Right atrium auricular region (tissue), 2 donors: ENCODE measurements around the gene ARHGEF25. TPM values are rescaled to one million over a fixed set of nuclear protein-coding genes. Genes with fewer than 3 reads are reported as not detected.
"Not testable (repeated sequence)": the region's sequence is repeated elsewhere in the genome, so short reads cannot be mapped to it uniquely, and the experiment has no call there.

ENCODE experiments used
- DNase-seq: peaks from one replicate; pipeline ENCODE4 v3.0.0-alpha.2; 2019; ENCODE audit warnings: low spot score
- H3K27ac ChIP-seq, 2 donors: fragments of 200-600 bp; sonication (generic); 1 replicate in 1 of 2; 2 replicates in 1 of 2; pipeline ENCODE4 v1.5.1; 2016 to 2019
- H3K27me3 ChIP-seq, 2 donors: fragments of 200-600 bp; sonication (generic); one replicate each; pipeline versions ENCODE4 v1.5.1 to v1.6.0; 2017 to 2019
- H3K36me3 ChIP-seq: fragments of 200-600 bp; sonication (generic); one replicate; pipeline ENCODE4 v1.5.1; 2016
- H3K4me1 ChIP-seq, 2 donors: fragments of 200-600 bp; sonication (generic); one replicate each; pipeline versions ENCODE4 v1.5.1 to v1.6.0; 2017 to 2019
- H3K4me3 ChIP-seq, 2 donors: fragments of 200-600 bp; sonication (generic); 1 replicate in 1 of 2; 2 replicates in 1 of 2; pipeline ENCODE4 v1.5.1; 2017 to 2019; ENCODE audit warnings: mild to moderate bottlenecking in 1 of 2, moderate library complexity in 1 of 2
- H3K9me3 ChIP-seq, 2 donors: fragments of 200-600 bp; sonication (generic); one replicate each; pipeline ENCODE4 v1.5.1; 2019
- total RNA-seq, 2 donors: library from RNA; depleted of rRNA; stranded (reverse); fragments of >200 nt; gene quantifications; one replicate each; pipeline ENCODE4 v1.1.0, GENCODE V29; 2016
- TF ChIP-seq, protein P1 (sequence below), 2 donors: fragments of 200-600 bp; sonication (generic); IDR thresholded peaks; one replicate each; pipeline ENCODE4 v1.5.1; 2019; ENCODE audit warnings: antibody characterized with exemption in 2 of 2

Gene ARHGEF25
- total RNA-seq, 2 donors from 2014 or later, result 7.4 to 11.0 TPM

DNA sequence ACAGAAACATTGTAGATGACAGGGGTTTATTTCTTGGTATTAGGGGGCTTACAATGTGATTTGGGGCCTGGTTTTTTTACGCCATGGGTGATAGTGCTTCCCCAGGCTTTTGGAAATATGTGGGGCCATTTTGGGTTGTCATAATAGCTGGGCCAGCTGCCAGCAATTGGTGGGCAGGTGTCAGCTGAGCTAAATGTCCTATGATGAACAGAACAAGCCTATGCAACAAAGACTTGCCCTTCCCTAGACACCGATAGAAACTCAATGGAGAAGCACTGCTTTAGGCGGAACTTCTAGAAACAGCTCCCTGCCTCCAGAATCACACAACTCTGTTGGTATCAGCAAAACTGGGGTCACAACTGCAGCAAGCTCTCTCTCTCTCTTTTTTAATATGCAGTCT is 26.9 kb downstream of the ARHGEF25 start:
- H3K9me3 ChIP-seq, result no peaks in the 10 kb centered on the region
- H3K4me1 ChIP-seq, result peaks cover 0 to 4% of the 10 kb centered on the region in 2 donors
- no peaks in the 10 kb centered on the region for H3K27me3 ChIP-seq
- TF ChIP-seq, protein P1, sequence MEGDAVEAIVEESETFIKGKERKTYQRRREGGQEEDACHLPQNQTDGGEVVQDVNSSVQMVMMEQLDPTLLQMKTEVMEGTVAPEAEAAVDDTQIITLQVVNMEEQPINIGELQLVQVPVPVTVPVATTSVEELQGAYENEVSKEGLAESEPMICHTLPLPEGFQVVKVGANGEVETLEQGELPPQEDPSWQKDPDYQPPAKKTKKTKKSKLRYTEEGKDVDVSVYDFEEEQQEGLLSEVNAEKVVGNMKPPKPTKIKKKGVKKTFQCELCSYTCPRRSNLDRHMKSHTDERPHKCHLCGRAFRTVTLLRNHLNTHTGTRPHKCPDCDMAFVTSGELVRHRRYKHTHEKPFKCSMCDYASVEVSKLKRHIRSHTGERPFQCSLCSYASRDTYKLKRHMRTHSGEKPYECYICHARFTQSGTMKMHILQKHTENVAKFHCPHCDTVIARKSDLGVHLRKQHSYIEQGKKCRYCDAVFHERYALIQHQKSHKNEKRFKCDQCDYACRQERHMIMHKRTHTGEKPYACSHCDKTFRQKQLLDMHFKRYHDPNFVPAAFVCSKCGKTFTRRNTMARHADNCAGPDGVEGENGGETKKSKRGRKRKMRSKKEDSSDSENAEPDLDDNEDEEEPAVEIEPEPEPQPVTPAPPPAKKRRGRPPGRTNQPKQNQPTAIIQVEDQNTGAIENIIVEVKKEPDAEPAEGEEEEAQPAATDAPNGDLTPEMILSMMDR (IDR thresholded peaks at IDR 0.05), result no peak
- no peaks in the 10 kb centered on the region for H3K36me3 ChIP-seq
- no peak for DNase-seq
- no peak overlapping the region for H3K27ac ChIP-seq
- no peak overlapping the region for H3K4me3 ChIP-seq

DNA sequence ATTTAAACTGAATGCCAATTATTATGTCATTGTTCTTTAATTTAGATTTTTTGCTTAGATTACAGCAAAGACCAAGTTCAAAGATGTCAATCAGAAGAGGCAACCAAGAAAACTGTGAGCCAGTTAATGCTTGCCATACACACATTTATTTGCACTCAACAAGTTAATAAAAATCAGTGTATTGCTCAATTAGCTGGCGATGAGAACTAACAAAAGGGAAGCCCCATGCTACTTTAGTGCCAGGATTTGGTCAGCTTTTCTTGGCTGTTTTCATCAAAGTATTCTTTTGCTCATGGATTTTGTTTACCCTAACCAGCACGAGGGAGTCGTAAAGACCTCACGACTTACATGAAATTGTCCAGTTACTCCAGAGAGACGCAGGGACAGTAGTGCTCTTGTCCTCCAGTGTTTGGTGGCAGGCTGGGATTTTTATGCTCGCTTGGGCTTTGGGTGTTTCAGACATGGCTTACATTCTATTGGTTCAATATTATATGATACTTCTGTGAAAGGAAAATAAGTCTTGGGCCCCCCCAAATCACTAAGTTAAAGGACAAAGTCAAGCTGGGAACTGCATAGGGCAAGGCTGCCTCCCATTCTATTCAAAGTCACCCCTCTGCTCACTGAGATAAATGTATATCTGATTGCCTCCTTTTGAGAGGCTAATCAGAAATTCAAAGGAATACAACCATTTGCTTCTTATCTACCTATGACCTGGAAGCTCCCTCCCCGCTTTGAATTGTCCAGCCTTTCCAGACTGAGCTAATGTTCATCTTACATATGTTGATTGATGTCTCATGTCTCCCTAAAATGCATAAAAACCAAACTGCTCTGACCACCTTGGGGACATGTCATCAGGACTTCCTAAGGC is 29.2 kb downstream of the ARHGEF25 start:
- H3K4me1 ChIP-seq, result no peaks in the 10 kb centered on the region
- H3K9me3 ChIP-seq, result peaks cover 0 to 5% of the 10 kb centered on the region in 2 donors
- DNase-seq, result no peak
- no peaks in the 10 kb centered on the region for H3K27me3 ChIP-seq
- H3K4me3 ChIP-seq, result no peak overlapping the region
- H3K36me3 ChIP-seq, result no peaks in the 10 kb centered on the region
- TF ChIP-seq, protein P1 (IDR thresholded peaks at IDR 0.05), result no peak
- H3K27ac ChIP-seq, result no peak overlapping the region

DNA sequence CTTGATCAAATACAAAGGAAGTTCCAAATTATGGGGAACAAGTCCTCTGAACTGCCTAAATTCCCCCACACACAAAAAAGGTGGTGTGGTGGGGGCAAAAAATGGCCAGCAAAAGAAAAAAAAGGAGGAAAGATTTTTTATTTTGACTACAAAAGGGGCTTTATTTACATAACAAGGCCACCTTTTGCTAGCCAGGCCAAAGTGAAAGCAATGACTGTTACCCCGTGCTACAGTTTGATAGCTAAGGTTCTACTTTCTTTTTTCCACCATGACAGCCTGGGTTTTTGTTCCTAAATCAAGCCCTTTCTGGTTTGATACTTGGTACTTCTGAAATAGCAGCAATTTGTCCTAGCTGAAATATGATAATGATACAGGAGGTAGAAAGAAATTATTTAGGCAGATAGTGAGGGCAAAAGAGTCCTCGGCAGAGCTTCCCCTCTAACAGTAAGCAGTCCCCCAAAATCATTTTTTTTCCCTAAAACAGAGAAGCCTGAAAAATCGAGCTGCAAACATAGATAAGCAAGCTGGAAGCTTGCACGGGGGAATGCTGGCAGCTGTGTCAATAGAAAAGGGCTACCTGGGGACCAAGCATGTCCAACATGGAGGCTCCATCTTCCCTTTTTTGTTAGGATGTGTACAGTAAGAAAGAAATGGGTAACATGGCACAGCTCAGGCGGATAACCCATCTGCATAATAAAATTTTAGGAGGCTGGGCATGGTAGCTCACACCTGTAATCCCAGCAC is 30.6 kb downstream of the ARHGEF25 start:
- no peak overlapping the region for H3K27ac ChIP-seq

DNA sequence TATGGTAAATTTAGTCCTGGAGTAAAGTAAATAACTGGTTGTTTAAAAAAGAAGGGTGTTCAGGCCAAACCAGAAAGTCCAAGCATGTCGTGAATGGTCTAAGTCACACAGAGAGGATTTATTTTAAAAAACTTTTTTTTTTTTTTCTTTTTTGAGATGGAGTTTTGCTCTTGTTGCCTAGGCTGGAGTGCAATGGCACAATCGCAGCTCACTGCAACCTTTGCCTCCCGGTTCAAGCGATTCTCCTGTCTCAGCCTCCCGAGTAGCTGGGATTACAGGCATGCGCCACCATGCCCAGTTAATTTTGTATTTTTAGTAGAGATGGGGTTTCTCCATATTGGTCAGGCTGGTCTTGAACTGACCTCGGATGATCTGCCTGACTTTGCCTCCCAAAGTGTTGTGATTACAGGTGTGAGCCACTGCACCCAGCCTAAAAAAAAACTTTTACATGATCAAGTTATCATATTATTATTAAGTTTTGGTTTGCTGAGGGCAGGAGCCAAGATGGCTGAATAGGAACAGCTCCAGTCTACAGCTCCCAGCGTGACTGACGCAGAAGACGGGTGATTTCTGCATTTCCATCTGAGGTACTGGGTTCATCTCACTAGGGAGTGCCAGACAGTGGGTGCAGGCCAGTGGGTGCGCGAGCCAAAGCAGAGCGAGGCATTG is 34.9 kb downstream of the ARHGEF25 start:
- peaks cover 0 to 15% of the 10 kb centered on the region in 2 donors for H3K9me3 ChIP-seq
- H3K27ac ChIP-seq, H3K4me3 ChIP-seq, H3K4me1 ChIP-seq, H3K27me3 ChIP-seq, H3K36me3 ChIP-seq, DNase-seq: not testable (repeated sequence)

More for the DNA sequence above, 30.6 kb downstream of the ARHGEF25 start:
- no peaks in the 10 kb centered on the region for H3K4me1 ChIP-seq
- no peaks in the 10 kb centered on the region for H3K36me3 ChIP-seq
- peaks cover 0 to 15% of the 10 kb centered on the region in 2 donors for H3K9me3 ChIP-seq
- no peak overlapping the region for H3K4me3 ChIP-seq
- H3K27me3 ChIP-seq, result no peaks in the 10 kb centered on the region
- no peak for DNase-seq
- TF ChIP-seq, protein P1 (IDR thresholded peaks at IDR 0.05), result no peak

DNA sequence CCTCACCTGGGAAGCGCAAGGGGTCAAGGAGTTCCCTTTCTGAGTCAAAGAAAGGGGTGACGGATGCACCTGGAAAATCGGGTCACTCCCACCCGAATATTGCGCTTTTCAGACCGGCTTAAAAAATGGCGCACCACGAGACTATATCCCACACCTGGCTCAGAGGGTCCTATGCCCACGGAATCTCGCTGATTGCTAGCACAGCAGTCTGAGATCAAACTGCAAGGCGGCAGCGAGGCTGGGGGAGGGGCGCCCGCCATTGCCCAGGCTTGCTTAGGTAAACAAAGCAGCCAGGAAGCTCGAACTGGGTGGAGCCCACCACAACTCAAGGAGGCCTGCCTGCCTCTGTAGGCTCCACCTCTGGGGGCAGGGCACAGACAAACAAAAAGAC is 35.4 kb downstream of the ARHGEF25 start:
- H3K4me3 ChIP-seq, H3K36me3 ChIP-seq, DNase-seq, H3K4me1 ChIP-seq, H3K27me3 ChIP-seq, H3K27ac ChIP-seq: not testable (repeated sequence)
- peaks cover 0 to 15% of the 10 kb centered on the region in 2 donors for H3K9me3 ChIP-seq

DNA sequence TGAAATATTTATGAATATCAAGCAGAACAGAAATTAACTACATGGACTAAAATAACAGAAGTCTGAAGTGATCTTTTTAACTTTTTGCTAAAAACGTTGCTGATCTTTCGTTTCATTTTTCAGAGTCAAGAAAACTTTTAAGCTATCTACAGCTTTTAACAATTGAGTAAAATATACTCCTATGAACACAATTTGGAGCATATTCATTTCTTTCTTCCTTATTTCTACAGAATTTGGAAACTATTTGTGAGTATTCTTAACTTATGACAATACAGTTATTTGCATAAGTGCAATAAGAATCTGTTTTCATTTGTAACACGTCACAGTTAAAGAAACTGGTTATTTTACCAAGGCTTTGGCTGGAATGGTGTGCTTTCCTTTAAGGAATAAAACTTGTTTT is 42.8 kb downstream of the ARHGEF25 start:
- H3K4me3 ChIP-seq, result no peak overlapping the region

More for the DNA sequence above, 42.8 kb downstream of the ARHGEF25 start:
- Histone ChIP-seq H3K27me3 (no peaks in the 10 kb centered on the region), H3K4me1 (no peaks in the 10 kb centered on the region), H3K9me3 (no peaks in the 10 kb centered on the region), H3K27ac (no peak overlapping the region), H3K36me3 (no peaks in the 10 kb centered on the region)
- DNase-seq, result no peak
- TF ChIP-seq, protein P1 (IDR thresholded peaks at IDR 0.05), result no peak
